Upper lobe of left lung (tissue), 4 donors: ENCODE data around the gene BCL2.

Source experiments
- EP300 ChIP-seq, 4 donors: sonication (generic); formaldehyde crosslinking; IDR thresholded peaks; one replicate each; pipeline ENCODE4 v1.5.1; 2017; ENCODE audit warnings: antibody characterized with exemption in 4 of 4, control low read depth in 2 of 4
- POLR2A ChIP-seq, 4 donors: fragments of 450-650 bp; IDR thresholded peaks; one replicate each; pipeline ENCODE4 v1.5.1; 2016 to 2017; ENCODE audit warnings: antibody characterized with exemption in 4 of 4, mild to moderate bottlenecking in 2 of 4
- POLR2AphosphoS5 ChIP-seq, 2 donors: sonication (generic); formaldehyde crosslinking; IDR thresholded peaks; one replicate each; pipeline ENCODE4 v1.5.1; 2017; ENCODE audit warnings: antibody characterized with exemption in 2 of 2
- TF ChIP-seq, protein P1 (sequence below), 6 experiments: fragments of 450-650 bp in 4 of 6; fragments of 200-600 bp in 2 of 6; sonication (generic) in 2 of 6; IDR thresholded peaks; one replicate each; pipeline ENCODE4 v1.5.1; 2016 to 2019; ENCODE audit warnings: antibody characterized with exemption in 6 of 6

DNA sequence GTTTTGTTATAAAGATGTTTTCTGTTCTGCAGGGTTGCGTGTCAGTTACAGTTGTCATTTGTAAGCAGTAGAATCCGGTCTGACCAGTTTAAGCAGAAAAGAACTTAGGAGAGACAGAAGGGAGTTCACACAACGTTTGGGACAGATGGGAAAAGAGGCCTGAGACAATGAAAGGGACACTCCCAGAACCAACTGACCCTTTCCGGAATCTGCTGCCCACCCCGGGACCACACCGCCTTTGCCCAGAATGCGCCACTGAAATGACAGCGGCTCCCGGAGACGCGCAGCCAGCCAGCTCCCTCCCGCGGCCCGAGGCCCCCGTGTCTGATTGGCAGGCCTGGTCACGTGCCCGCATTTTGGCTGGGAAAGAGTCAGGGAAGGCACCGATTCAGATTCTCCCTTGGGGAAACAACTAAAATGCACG lies 244.6 kb downstream of the BCL2 start:
- TF ChIP-seq, protein P1, sequence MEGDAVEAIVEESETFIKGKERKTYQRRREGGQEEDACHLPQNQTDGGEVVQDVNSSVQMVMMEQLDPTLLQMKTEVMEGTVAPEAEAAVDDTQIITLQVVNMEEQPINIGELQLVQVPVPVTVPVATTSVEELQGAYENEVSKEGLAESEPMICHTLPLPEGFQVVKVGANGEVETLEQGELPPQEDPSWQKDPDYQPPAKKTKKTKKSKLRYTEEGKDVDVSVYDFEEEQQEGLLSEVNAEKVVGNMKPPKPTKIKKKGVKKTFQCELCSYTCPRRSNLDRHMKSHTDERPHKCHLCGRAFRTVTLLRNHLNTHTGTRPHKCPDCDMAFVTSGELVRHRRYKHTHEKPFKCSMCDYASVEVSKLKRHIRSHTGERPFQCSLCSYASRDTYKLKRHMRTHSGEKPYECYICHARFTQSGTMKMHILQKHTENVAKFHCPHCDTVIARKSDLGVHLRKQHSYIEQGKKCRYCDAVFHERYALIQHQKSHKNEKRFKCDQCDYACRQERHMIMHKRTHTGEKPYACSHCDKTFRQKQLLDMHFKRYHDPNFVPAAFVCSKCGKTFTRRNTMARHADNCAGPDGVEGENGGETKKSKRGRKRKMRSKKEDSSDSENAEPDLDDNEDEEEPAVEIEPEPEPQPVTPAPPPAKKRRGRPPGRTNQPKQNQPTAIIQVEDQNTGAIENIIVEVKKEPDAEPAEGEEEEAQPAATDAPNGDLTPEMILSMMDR (IDR thresholded peaks at IDR 0.05) = peak in 1 of 6 experiments; percentile 8
- no peak for TF ChIP-seq EP300 (IDR thresholded peaks at IDR 0.05)
- peak in 1 of 2 donors; percentile 26 for TF ChIP-seq POLR2AphosphoS5 (IDR thresholded peaks at IDR 0.05)
- peak in 2 of 4 donors; percentile 18 to 35 for TF ChIP-seq POLR2A (IDR thresholded peaks at IDR 0.05)
